HepG2 (cell line): Measurements from ENCODE around the gene RNLS. TPM values are rescaled to one million over a fixed set of nuclear protein-coding genes. Genes with fewer than 3 reads are reported as not detected.

Experiments used
- ATAC-seq: fragments of 200-7000 bp; cut with Tn5 transposase; 3 replicates; pipeline ENCODE4 v1.9.1; 2020; ENCODE audit warnings: mild to moderate bottlenecking, moderate library complexity
- BruUV-seq: library from RNA; stranded (reverse); fragments of 400-500 nt; replicated peaks from 2 replicates; lab custom pipeline; 2021; lab: Mats Ljungman, UMichigan
- CTCF ChIA-PET: fragments of 300-600 bp; formaldehyde crosslinking; extraction: SDS; loops from one replicate; lab custom pipeline; 2021; ENCODE audit warnings: low total read pairs, inconsistent platforms, low intra/inter-chr PET ratio; lab: Yijun Ruan, JAX
- POLR2A ChIA-PET: fragments of 350-600 bp; sonication (Branson Sonifier 250); formaldehyde crosslinking; loops from one replicate; lab custom pipeline; 2020; ENCODE audit warnings: antibody characterized with exemption, inconsistent platforms; lab: Yijun Ruan, JAX
- DNase-seq: peaks from one replicate; pipeline ENCODE4 v3.0.0-alpha.2; 2015; ENCODE audit warnings: low spot score
- FAIRE-seq: peaks from 3 replicates; lab custom pipeline; 2011; peaks lifted over from hg19 to GRCh38; lab: Jason Lieb, UNC
- H2AFZ ChIP-seq: one replicate; pipeline ENCODE4 v1.6.1; 2011; ENCODE audit warnings: low read length, inconsistent platforms
- H3K27ac ChIP-seq: fragments of 300-600 bp; 3 replicates; pipeline ENCODE4 v1.8.0; 2011; ENCODE audit warnings: mixed run types, mild to moderate bottlenecking, mixed read lengths, low read length, inconsistent platforms; ENCODE audit not compliant: insufficient read depth; ENCODE audit errors: extremely low read length
- H3K27me3 ChIP-seq, 2 experiments: fragments of 200-600 bp in 1 of 2; 2 replicates in 1 of 2; 3 replicates in 1 of 2; pipeline versions ENCODE4 v1.6.0 to v1.8.0; 2011; ENCODE audit warnings: low read length in 2 of 2, mild to moderate bottlenecking in 2 of 2, moderate library complexity in 2 of 2, inconsistent platforms in 1 of 2; ENCODE audit not compliant: insufficient read depth in 2 of 2, control insufficient read depth in 1 of 2
- H3K36me3 ChIP-seq, 2 experiments: fragments of 200-600 bp in 1 of 2; replicated peaks in 1 of 2; 2 replicates in 1 of 2; 3 replicates in 1 of 2; pipeline versions ENCODE4 v1.5.1 to v1.8.0; 2011; ENCODE audit warnings: low read length in 2 of 2, inconsistent platforms in 1 of 2; ENCODE audit not compliant: insufficient read depth in 2 of 2, control insufficient read depth in 1 of 2
- H3K4me1 ChIP-seq: 2 replicates; pipeline ENCODE4 v1.5.1; 2012; ENCODE audit warnings: low read length, inconsistent platforms; ENCODE audit not compliant: insufficient read depth
- H3K4me2 ChIP-seq: 2 replicates; pipeline ENCODE4 v1.6.0; 2011; ENCODE audit warnings: low read depth, low read length, inconsistent platforms
- H3K4me3 ChIP-seq, 3 experiments: fragments of 200-600 bp in 1 of 3; sonication (generic), shearing (Covaris generic) in 1 of 3; replicated peaks in 1 of 3; 2 replicates each; pipeline ENCODE4 v1.5.1; 2011 to 2016; ENCODE audit warnings: low read length in 3 of 3, inconsistent platforms in 2 of 3, low read depth in 2 of 3, mild to moderate bottlenecking in 2 of 3, control low read depth in 1 of 3, mixed read lengths in 1 of 3; ENCODE audit not compliant: insufficient read depth in 1 of 3
- H3K79me2 ChIP-seq: one replicate; pipeline ENCODE4 v1.6.1; 2011; ENCODE audit warnings: low read length, inconsistent platforms; ENCODE audit not compliant: insufficient read depth
- H3K9ac ChIP-seq: 2 replicates; pipeline ENCODE4 v1.6.0; 2011; ENCODE audit warnings: mild to moderate bottlenecking, low read depth, low read length, inconsistent platforms; ENCODE audit not compliant: insufficient read depth
- H3K9me3 ChIP-seq: 2 replicates; pipeline ENCODE4 v1.5.1; 2012; ENCODE audit warnings: mild to moderate bottlenecking, low read length
- H4K20me1 ChIP-seq: 2 replicates; pipeline ENCODE4 v1.6.0; 2011; ENCODE audit warnings: inconsistent platforms, mild to moderate bottlenecking, low read length, moderate library complexity; ENCODE audit not compliant: insufficient read depth
- ATF5 ChIP-seq: sonication (generic); formaldehyde crosslinking; IDR thresholded peaks from 2 replicates; pipeline ENCODE4 v1.4.0; 2020; ENCODE audit warnings: mild to moderate bottlenecking, low read depth, missing genetic modification reagents
- IRF1 ChIP-seq: sonication (generic); formaldehyde crosslinking; IDR thresholded peaks from 2 replicates; pipeline ENCODE4 v1.4.0; 2020; ENCODE audit warnings: low read depth, mild to moderate bottlenecking, missing genetic modification reagents
- NR2F2 ChIP-seq: IDR thresholded peaks from 2 replicates; pipeline ENCODE4 v1.6.1; 2012; ENCODE audit warnings: low read depth, inconsistent platforms, borderline replicate concordance
- RELA ChIP-seq: sonication (generic); formaldehyde crosslinking; IDR thresholded peaks from 2 replicates; pipeline ENCODE4 v1.4.0; 2020; ENCODE audit warnings: missing genetic modification reagents
- ZFP90 ChIP-seq: sonication (generic); formaldehyde crosslinking; IDR thresholded peaks from 2 replicates; pipeline ENCODE4 v1.8.0; 2022; ENCODE audit warnings: missing genetic modification reagents, mild to moderate bottlenecking, inconsistent platforms, borderline replicate concordance
- ZNF17 ChIP-seq: sonication (generic); formaldehyde crosslinking; IDR thresholded peaks from 2 replicates; pipeline ENCODE4 v1.5.0; 2020; ENCODE audit warnings: mild to moderate bottlenecking, missing genetic modification reagents
- ZNF256 ChIP-seq: sonication (generic); formaldehyde crosslinking; conservative IDR thresholded peaks from 2 replicates; pipeline ENCODE4 v1.4.0; 2020; ENCODE audit warnings: missing genetic modification reagents
- ZNF333 ChIP-seq: sonication (generic); formaldehyde crosslinking; IDR thresholded peaks from 2 replicates; pipeline ENCODE4 v1.4.0; 2020; ENCODE audit warnings: mild to moderate bottlenecking, missing genetic modification reagents, borderline replicate concordance
- ZNF407 ChIP-seq: sonication (generic); formaldehyde crosslinking; IDR thresholded peaks from one replicate; pipeline ENCODE4 v1.5.1; 2020; ENCODE audit warnings: mild to moderate bottlenecking, missing genetic modification reagents; ENCODE audit errors: not compliant biosample characterization
- ZNF615 ChIP-seq: sonication (generic); formaldehyde crosslinking; IDR thresholded peaks from 2 replicates; pipeline ENCODE4 v1.5.0; 2020; ENCODE audit warnings: mild to moderate bottlenecking, missing genetic modification reagents, borderline replicate concordance
- ZNF749 ChIP-seq: sonication (generic); formaldehyde crosslinking; IDR thresholded peaks from 2 replicates; pipeline ENCODE4 v1.8.0; 2022; ENCODE audit warnings: mild to moderate bottlenecking, missing genetic modification reagents, moderate library complexity, borderline replicate concordance
- ZZZ3 ChIP-seq: sonication (generic); formaldehyde crosslinking; IDR thresholded peaks from 2 replicates; pipeline ENCODE4 v1.4.0; 2020; ENCODE audit warnings: missing genetic modification reagents, mild to moderate bottlenecking, borderline replicate concordance
- WGBS: methylation state at CpG from one replicate; pipeline ENCODE4 v1.1.6; 2017; ENCODE audit warnings: low lambda C conversion rate; 5-methylcytosine and 5-hydroxymethylcytosine counted together
- in situ Hi-C: cut with HindIII; loops from 2 replicates; pipeline ENCODE4 v1.10.0; 2017; ENCODE audit warnings: low pct_unique_long_range_greater_than_20kb; ENCODE audit not compliant: extremely low pct_ligation_motif_present
- intact Hi-C: fragments of 100-400 bp; cut with micrococcal nuclease; formaldehyde crosslinking; loops from one replicate; pipeline ENCODE4 v1.10.0; 2022; ENCODE audit not compliant: unreplicated experiment
- polyA plus RNA-seq, 8 experiments: library from polyadenylated mRNA; depleted of rRNA in 3 of 8; stranded (reverse) in 7 of 8; unstranded in 1 of 8; fragments of >200 nt; fragmentation: Illumina TruSeq in 4 of 8; extraction: Trizol in 4 of 8; gene quantifications; 2 replicates each; pipeline versions ENCODE4 v1.2.1 to v1.2.3, GENCODE V29; 2011 to 2016; ENCODE audit warnings: low read depth in 4 of 8, missing spikeins in 1 of 8, mixed read lengths in 1 of 8; ENCODE audit not compliant: insufficient read depth in 1 of 8
- total RNA-seq, 5 experiments: library from RNA; depleted of rRNA; stranded (reverse); fragments of >200 nt; fragmentation: Illumina TruSeq; extraction: Trizol; gene quantifications; 2 replicates each; pipeline ENCODE4 v1.2.3, GENCODE V29; 2016; ENCODE audit warnings: low read depth in 1 of 5

Gene RNLS
- total and polyA plus RNA-seq, 2 of the 13 experiments (the other 11 are each of a cell fraction or from before 2014, with no cell fraction given) = not detected

GRCh38 chr10:88233870-88234269 lies 349.2 kb downstream of the RNLS start:
- DNase-seq = no peak
- Histone ChIP-seq H2AFZ (no peak overlapping the region), H3K27ac (no peak overlapping the region), H3K79me2 (no peaks in the 10 kb centered on the region), H3K9me3 (no peaks in the 10 kb centered on the region), H3K4me1 (no peaks in the 10 kb centered on the region), H3K36me3 (no peaks in the 10 kb centered on the region), H3K9ac (no peak overlapping the region), H3K4me3 (no peak overlapping the region), H3K27me3 (no peaks in the 10 kb centered on the region), H3K4me2 (no peak overlapping the region), H4K20me1 (no peaks in the 10 kb centered on the region)
- intact Hi-C loops (no loop called here), in situ Hi-C loops (no loop called here)
- CTCF ChIA-PET = no interaction called here
- FAIRE-seq = no peak
- no TSS peak for BruUV-seq
- TF ChIP-seq ZFP90 (CRISPR knock-in tag) = no peak
- TF ChIP-seq ZNF749 (CRISPR knock-in tag) = no peak
- TF ChIP-seq ZNF256 (CRISPR knock-in tag) = no peak
- TF ChIP-seq ZNF333 = no peak
- no peak for TF ChIP-seq ZNF615 (CRISPR knock-in tag)
- no peak for TF ChIP-seq ATF5 (CRISPR knock-in tag)
- TF ChIP-seq RELA = no peak
- no peak for TF ChIP-seq NR2F2
- no peak for TF ChIP-seq ZNF407 (CRISPR knock-in tag)
- TF ChIP-seq IRF1 (CRISPR knock-in tag) = no peak
- TF ChIP-seq ZZZ3 (CRISPR knock-in tag) = no peak
- no peak for TF ChIP-seq ZNF17 (CRISPR knock-in tag)
- POLR2A ChIA-PET = no interaction called here
- no peak for ATAC-seq
- whole genome bisulfite sequencing = 70% methylated on average over 6 of the region's 6 CpGs
